NCI-H187 (cell line): ENCODE measurements around the gene KIF6.

Experiments used
- DNase-seq, 2 experiments: peaks; one replicate each; lab custom pipeline; 2025; lab: John Stamatoyannopoulos, UW

KIF6 gene

GRCh38 chr6:39319621-39320362 is 405.4 kb downstream of the KIF6 start:
- no peak for DNase-seq

GRCh38 chr6:39317256-39317655 is 408.0 kb downstream of the KIF6 start:
- DNase-seq, result no peak

- DNase-seq, result no peak
These were observed 410.9 kb downstream of the KIF6 start, which contains the start of gene KCNK17 for GRCh38 chr6:39314273-39314795. Gene KCNK17 (minus strand): TSS chr6:39314419. CDS start chr6:39314320, 99 bp downstream.

GRCh38 chr6:39313526-39314272 is 411.5 kb downstream of the KIF6 start:
- DNase-seq, result no peak

GRCh38 chr6:39312912-39313525 is 412.2 kb downstream of the KIF6 start:
- no peak for DNase-seq

GRCh38 chr6:39310542-39310941 is 414.7 kb downstream of the KIF6 start:
- no peak for DNase-seq

GRCh38 chr6:39309942-39310531 is 415.2 kb downstream of the KIF6 start:
- peak; percentile 47 to 48 for DNase-seq

GRCh38 chr6:39307462-39307861 is 417.7 kb downstream of the KIF6 start:
- DNase-seq, result no peak

GRCh38 chr6:39304951-39305350 is 420.3 kb downstream of the KIF6 start:
- DNase-seq, result no peak

- DNase-seq, result no peak
These were observed 421.6 kb downstream of the KIF6 start for GRCh38 chr6:39303425-39304153.

- DNase-seq, result peak; percentile 70
These were observed 422.4 kb downstream of the KIF6 start for GRCh38 chr6:39302669-39303424.

GRCh38 chr6:39302011-39302410 is 423.2 kb downstream of the KIF6 start:
- no peak for DNase-seq

- DNase-seq, result no peak
These were observed 423.6 kb downstream of the KIF6 start for GRCh38 chr6:39301606-39302005.

GRCh38 chr6:39300739-39301138 is 424.5 kb downstream of the KIF6 start:
- no peak for DNase-seq

GRCh38 chr6:39298061-39298460 is 427.1 kb downstream of the KIF6 start:
- no peak for DNase-seq

GRCh38 chr6:39296745-39297640 is 428.2 kb downstream of the KIF6 start:
- DNase-seq, result no peak

GRCh38 chr6:39295611-39296011 is 429.6 kb downstream of the KIF6 start:
- peak in 1 of 2 experiments; percentile 35 for DNase-seq

- DNase-seq, result no peak
These were observed 430.3 kb downstream of the KIF6 start for GRCh38 chr6:39294899-39295298.

- DNase-seq, result no peak
These were observed 431.1 kb downstream of the KIF6 start for GRCh38 chr6:39294133-39294532.

- no peak for DNase-seq
These were observed 432.6 kb downstream of the KIF6 start for GRCh38 chr6:39292637-39293036.
